Measurements from ENCODE around the gene PBXIP1. TPM values are rescaled to one million over a fixed set of nuclear protein-coding genes. Genes with fewer than 3 reads are reported as not detected.
A peak's percentile ranks its signal among the peaks of the same experiment; 100 is the strongest.

Gene PBXIP1
- total and polyA plus RNA-seq, 10 of the 15 experiments (the other 5 are each of a cell fraction or from before 2014, with no cell fraction given) = 0.63 to 25.6 (median 15.4) TPM

DNA sequence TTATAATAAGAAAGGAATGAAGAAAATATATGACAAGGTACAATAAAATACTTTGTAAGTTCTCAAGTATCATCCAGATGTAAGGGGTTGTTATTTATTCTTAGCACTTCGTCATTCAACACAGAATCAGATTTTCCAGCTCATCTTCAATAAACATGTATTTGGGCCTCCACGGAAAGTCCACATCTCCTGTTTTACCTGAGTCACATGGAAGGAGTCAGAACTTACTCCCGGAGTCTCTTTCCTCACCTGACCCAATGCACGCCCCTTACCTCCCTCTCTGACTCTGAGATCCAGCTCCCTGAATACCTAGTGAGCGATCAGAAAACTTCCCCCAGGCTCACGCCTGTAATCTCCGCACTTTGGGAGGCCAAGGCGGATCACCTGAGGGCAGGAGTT is 17.9 kb downstream of the PBXIP1 start:
- Histone ChIP-seq H3K9ac (ENCODE audit: control insufficient read depth, insufficient read depth, low read length) (peak overlapping the region; percentile 97), H3K4me1 (ENCODE audit: control insufficient read depth, insufficient read depth, low read length) (peaks cover 49% of the 10 kb centered on the region), H3K9me3 (replicated peaks; ENCODE audit: control insufficient read depth, insufficient read depth, low read length) (no peaks in the 10 kb centered on the region; the same call in 2 of the 3 replicates), H3K27ac (ENCODE audit: control insufficient read depth, insufficient read depth) (peak overlapping the region; percentile 100), H3K4me3 (peak overlapping the region; percentile 87), H3K36me3 (ENCODE audit: control insufficient read depth in 2 of 2, insufficient read depth in 2 of 2, low read length in 1 of 2) (no peaks in the 10 kb centered on the region), H3K4me2 (ENCODE audit: control insufficient read depth, insufficient read depth) (peak overlapping the region; percentile 97), H3K27me3 (replicated peaks in 1 of 2; ENCODE audit: control insufficient read depth in 2 of 2, insufficient read depth in 2 of 2, low read length in 1 of 2) (no peaks in the 10 kb centered on the region), H2AFZ (ENCODE audit: control insufficient read depth, low read depth, low read length) (no peak overlapping the region), H3K79me2 (ENCODE audit: control insufficient read depth, insufficient read depth, low read length) (peaks cover 73% of the 10 kb centered on the region), H4K20me1 (ENCODE audit: control insufficient read depth, insufficient read depth) (no peaks in the 10 kb centered on the region)
- no TSS peak for BruUV-seq (replicated peaks)
- in situ Hi-C loops (cut with MboI) = no loop called here
- no peak for DNase-seq (ENCODE audit: low read depth, low spot score)
- ChIA-PET SMC1A (ENCODE audit: uncharacterized antibody, unreplicated experiment) (interaction anchor here (0.8 to 3.2 kb wide), 6 partner anchors 16 to 70 kb away, joined by 3 to 14 read pairs (median 4); partner anchors contain the start of genes FLAD1 and PBXIP1), RAD21 (ENCODE audit: unreplicated experiment) (interaction anchor here (0.8 to 2.6 kb wide), 5 partner anchors 13 to 378 kb away, joined by 3 to 12 read pairs (median 5); partner anchors contain the start of gene PYGO2), CTCF (interaction anchor here (1.1 to 3.5 kb wide), 6 partner anchors 24 to 378 kb away, joined by 4 to 20 read pairs (median 10); partner anchors contain the start of gene PYGO2), POLR2A (interaction anchor here (0.6 to 2.9 kb wide), 7 partner anchors 36 to 471 kb away, joined by 3 to 10 read pairs (median 3); partner anchors contain the start of genes CKS1B and EFNA4)
- FAIRE-seq = no peak
- TF ChIP-seq, protein P1, sequence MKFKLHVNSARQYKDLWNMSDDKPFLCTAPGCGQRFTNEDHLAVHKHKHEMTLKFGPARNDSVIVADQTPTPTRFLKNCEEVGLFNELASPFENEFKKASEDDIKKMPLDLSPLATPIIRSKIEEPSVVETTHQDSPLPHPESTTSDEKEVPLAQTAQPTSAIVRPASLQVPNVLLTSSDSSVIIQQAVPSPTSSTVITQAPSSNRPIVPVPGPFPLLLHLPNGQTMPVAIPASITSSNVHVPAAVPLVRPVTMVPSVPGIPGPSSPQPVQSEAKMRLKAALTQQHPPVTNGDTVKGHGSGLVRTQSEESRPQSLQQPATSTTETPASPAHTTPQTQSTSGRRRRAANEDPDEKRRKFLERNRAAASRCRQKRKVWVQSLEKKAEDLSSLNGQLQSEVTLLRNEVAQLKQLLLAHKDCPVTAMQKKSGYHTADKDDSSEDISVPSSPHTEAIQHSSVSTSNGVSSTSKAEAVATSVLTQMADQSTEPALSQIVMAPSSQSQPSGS (IDR thresholded peaks at IDR 0.05; ENCODE audit: low read length) = no peak
- TF ChIP-seq ZNF217 (IDR thresholded peaks at IDR 0.05) (no peak), WRNIP1 (IDR thresholded peaks at IDR 0.05; ENCODE audit: borderline replicate concordance, low read depth, low read length) (no peak)
- TF ChIP-seq, protein P2, sequence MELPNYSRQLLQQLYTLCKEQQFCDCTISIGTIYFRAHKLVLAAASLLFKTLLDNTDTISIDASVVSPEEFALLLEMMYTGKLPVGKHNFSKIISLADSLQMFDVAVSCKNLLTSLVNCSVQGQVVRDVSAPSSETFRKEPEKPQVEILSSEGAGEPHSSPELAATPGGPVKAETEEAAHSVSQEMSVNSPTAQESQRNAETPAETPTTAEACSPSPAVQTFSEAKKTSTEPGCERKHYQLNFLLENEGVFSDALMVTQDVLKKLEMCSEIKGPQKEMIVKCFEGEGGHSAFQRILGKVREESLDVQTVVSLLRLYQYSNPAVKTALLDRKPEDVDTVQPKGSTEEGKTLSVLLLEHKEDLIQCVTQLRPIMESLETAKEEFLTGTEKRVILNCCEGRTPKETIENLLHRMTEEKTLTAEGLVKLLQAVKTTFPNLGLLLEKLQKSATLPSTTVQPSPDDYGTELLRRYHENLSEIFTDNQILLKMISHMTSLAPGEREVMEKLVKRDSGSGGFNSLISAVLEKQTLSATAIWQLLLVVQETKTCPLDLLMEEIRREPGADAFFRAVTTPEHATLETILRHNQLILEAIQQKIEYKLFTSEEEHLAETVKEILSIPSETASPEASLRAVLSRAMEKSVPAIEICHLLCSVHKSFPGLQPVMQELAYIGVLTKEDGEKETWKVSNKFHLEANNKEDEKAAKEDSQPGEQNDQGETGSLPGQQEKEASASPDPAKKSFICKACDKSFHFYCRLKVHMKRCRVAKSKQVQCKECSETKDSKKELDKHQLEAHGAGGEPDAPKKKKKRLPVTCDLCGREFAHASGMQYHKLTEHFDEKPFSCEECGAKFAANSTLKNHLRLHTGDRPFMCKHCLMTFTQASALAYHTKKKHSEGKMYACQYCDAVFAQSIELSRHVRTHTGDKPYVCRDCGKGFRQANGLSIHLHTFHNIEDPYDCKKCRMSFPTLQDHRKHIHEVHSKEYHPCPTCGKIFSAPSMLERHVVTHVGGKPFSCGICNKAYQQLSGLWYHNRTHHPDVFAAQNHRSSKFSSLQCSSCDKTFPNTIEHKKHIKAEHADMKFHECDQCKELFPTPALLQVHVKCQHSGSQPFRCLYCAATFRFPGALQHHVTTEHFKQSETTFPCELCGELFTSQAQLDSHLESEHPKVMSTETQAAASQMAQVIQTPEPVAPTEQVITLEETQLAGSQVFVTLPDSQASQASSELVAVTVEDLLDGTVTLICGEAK (IDR thresholded peaks at IDR 0.05; ENCODE audit: borderline replicate concordance) = peak; percentile 33; the same call in 1 of the 2 replicates
- TF ChIP-seq, protein P3, sequence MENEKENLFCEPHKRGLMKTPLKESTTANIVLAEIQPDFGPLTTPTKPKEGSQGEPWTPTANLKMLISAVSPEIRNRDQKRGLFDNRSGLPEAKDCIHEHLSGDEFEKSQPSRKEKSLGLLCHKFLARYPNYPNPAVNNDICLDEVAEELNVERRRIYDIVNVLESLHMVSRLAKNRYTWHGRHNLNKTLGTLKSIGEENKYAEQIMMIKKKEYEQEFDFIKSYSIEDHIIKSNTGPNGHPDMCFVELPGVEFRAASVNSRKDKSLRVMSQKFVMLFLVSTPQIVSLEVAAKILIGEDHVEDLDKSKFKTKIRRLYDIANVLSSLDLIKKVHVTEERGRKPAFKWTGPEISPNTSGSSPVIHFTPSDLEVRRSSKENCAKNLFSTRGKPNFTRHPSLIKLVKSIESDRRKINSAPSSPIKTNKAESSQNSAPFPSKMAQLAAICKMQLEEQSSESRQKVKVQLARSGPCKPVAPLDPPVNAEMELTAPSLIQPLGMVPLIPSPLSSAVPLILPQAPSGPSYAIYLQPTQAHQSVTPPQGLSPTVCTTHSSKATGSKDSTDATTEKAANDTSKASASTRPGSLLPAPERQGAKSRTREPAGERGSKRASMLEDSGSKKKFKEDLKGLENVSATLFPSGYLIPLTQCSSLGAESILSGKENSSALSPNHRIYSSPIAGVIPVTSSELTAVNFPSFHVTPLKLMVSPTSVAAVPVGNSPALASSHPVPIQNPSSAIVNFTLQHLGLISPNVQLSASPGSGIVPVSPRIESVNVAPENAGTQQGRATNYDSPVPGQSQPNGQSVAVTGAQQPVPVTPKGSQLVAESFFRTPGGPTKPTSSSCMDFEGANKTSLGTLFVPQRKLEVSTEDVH (IDR thresholded peaks at IDR 0.05; ENCODE audit: low read depth, partially characterized antibody) = no peak
- 38% methylated on average over 8 of the region's 8 CpGs for WGBS (ENCODE audit: insufficient coverage, insufficient replicate concordance, low lambda C conversion rate, missing lambda C conversion rate)
- no peak for ATAC-seq
- intact Hi-C loops (cut with micrococcal nuclease; ENCODE audit: unreplicated experiment) = loop anchor here (2.0 kb wide), 2 partner anchors 23 to 63 kb away; partner anchors contain the start of gene PYGO2
